Measurements from ENCODE around the gene SPTSSB.
A peak's percentile ranks its signal among the peaks of the same experiment; 100 is the strongest.

Gene SPTSSB, protein sequence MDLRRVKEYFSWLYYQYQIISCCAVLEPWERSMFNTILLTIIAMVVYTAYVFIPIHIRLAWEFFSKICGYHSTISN

DNA sequence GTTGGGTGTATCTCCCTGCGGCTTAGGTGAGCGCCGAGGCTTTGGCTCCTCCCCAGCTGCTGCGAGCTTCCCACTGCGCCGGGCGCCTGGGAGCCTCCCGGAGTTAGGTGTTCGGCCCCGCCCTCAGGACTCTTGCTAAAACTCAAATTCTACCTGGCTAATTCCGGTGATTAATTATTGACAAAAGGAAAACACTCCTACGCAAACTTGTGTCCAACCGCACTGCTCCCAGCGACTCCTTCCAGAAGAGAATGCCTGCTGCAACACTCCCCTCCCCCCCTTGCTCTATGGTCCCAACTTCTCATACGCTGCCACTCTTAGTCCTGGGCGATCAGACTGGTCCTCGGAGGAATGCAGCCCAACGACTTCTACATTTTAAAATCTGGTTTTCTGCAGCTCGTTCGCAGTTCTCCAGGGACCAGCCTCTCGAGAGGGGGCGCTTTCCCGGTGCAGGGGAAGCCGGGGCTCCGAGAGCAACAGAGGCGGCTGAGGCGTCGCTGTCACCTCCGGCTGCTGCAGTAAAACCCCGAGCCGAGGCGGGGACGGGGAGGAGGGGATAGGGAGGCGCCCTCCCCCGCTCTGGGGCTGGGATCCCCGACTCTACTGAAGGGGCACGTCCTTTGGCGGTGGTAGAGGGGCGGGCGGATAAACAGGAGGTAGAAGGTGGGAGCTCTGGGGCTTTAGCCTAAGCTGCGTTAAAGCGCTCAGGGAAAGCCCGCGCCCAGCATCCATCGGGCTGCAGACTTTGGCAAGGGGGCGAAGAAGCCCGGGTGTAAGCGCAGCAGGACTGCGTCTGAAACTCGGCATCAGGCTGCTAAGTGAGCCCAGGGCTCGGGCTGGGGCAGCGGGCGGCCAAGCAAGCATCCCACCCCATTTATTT is at the start of gene SPTSSB:
Gene SPTSSB, minus strand, starts transcription at position 77 of the 880 bp plus-strand sequence. CDS start 25,194 bp downstream, outside the sequence.
- peak in 1 of 2 donors; percentile 22 for DNase-seq (ENCODE audit: low read depth in 2 of 2)

GRCh38 chr3:161420746-161421145 is 49.4 kb upstream of the SPTSSB start:
- no peak for DNase-seq (ENCODE audit: low read depth in 2 of 2)

GRCh38 chr3:161419555-161420333 is 48.4 kb upstream of the SPTSSB start:
- DNase-seq (ENCODE audit: low read depth in 2 of 2) = no peak

GRCh38 chr3:161415506-161416231 is 44.4 kb upstream of the SPTSSB start:
- no peak for DNase-seq (ENCODE audit: low read depth in 2 of 2)

GRCh38 chr3:161414907-161415306 is 43.6 kb upstream of the SPTSSB start:
- no peak for DNase-seq (ENCODE audit: low read depth in 2 of 2)

- no peak for DNase-seq (ENCODE audit: low read depth in 2 of 2)
Observed at GRCh38 chr3:161413855-161414210, 42.5 kb upstream of the SPTSSB start.

GRCh38 chr3:161413127-161413854 is 42.0 kb upstream of the SPTSSB start:
- DNase-seq (ENCODE audit: low read depth in 2 of 2) = no peak

DNA sequence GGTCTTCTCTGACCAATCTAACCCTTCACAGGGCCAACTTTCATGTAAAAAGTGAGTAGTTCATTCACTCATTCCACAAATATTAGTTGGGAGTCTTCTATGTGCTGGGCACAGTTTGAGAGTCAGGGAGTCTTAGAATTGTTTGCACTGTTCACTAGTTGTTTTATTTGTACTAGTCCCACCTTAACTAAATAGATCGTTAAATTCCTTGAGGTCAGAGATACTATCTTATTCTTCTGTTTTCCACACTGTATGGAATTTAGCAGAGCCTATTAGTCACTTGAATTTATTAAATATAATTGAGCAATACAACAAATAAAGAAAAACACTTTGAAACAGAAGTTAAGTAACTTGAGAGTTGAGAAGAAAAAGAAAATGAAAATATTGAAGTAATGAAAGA is 40.8 kb upstream of the SPTSSB start:
- DNase-seq (ENCODE audit: low read depth in 2 of 2) = no peak

GRCh38 chr3:161409858-161410257 is 38.5 kb upstream of the SPTSSB start:
- DNase-seq (ENCODE audit: low read depth in 2 of 2) = no peak

GRCh38 chr3:161409069-161409468 is 37.8 kb upstream of the SPTSSB start:
- DNase-seq (ENCODE audit: low read depth in 2 of 2) = no peak

DNA sequence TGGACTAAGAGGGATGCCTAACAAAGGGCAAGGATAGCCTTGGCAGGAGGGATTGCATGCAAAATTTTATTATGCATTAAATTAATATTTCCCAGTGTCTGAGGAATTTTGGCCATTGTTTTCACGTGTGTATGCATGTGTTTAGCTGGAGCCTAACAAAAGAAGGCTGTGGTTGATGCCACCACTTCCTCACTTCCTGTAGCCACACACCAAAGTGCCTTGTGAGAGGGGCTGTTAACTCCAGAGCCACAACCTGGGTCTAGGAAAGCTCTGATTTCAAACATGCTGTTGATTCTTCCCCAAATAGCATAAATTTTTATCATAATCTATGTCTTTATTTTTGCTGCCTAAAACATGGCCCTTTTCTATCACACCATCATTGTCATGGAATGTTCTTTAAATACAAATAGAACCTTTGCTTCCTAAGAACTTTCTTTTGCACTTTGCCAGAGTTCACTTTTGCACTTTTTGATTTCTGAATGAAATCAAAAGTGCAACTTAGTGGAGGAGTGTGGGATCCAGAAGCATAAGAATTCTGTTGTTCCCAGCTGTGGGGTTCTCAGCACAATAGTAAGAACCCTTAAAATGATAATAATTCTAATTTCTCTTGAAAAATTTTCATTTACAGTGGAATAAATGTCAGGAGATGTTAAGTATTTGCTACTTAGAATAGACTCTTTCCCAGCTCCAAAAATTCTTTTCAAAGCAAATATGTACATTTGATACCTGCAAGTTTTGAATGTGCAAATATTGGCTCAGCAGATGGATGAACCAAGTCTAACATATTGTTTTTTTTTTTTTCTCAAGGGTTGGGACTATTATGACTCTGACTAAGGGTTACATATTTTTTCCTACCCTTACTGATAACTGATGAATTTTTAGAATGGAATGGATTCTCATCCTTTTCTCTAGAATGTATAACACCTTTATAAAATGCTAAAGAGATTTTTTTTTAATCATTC is 35.6 kb upstream of the SPTSSB start:
- no peak for DNase-seq (ENCODE audit: low read depth in 2 of 2)

DNA sequence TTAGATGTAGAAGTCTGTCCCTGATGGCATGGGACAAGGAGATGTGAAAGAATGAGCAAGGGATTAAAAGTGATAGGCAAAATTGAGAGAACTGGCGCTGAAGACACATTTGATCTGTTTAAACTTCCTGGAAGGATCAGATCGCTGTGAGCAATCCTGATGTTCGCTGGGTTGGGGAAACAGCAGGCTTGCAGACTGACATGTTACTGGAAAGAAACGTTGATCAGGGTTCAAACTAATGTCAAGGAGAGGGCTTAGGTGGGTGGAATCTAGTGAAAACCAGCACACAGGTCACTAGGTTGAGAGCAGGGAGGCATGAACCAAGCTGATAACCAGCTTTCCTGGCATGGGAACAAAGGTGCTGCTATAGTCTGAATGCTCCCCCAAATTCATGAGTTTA is 34.5 kb upstream of the SPTSSB start:
- DNase-seq (ENCODE audit: low read depth in 2 of 2) = no peak

DNA sequence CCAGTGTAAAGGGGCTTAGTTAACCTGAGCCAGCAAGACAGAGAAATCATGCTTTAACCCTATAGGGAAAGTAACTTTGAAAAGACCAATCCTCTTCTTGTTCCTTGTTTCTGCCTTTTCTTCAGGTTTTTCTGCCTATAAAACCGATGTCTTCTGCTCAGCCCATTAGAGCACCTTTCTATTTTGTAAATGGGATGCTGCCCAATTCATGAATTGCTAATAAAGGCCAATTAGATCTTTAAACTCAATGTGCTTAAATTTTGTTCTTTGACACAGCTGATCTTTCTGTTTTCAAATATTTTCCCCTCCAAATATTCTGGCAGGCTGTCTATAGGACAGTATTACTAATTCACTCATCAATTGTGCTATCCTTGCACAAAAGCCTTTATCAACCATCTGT is 33.8 kb upstream of the SPTSSB start:
- no peak for DNase-seq (ENCODE audit: low read depth in 2 of 2)

DNA sequence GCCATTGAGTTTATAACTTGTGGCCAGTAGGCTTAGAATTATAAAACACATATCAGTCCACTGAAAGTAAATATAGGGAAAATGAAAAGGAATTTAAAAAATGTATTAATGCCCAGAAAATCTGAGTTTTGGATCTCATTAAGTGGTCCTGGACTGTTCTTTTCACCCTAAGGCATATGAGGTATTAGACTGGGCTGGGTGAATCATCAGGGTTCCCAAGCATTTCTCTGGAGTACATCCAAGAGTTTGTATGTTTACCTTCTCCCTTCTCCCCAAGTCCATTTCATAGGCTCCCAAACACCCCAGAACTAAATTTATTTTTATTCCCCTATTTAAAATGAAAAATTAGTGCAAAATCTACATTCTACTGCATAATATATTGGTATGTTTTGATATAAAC is 31.9 kb upstream of the SPTSSB start:
- no peak for DNase-seq (ENCODE audit: low read depth in 2 of 2)

GRCh38 chr3:161401389-161401788 is 30.1 kb upstream of the SPTSSB start:
- no peak for DNase-seq (ENCODE audit: low read depth in 2 of 2)

- DNase-seq (ENCODE audit: low read depth in 2 of 2) = no peak
Observed at GRCh38 chr3:161400650-161401049, 29.3 kb upstream of the SPTSSB start.

- no peak for DNase-seq (ENCODE audit: low read depth in 2 of 2)
Observed at GRCh38 chr3:161395115-161396012, 24.0 kb upstream of the SPTSSB start.

- no peak for DNase-seq (ENCODE audit: low read depth in 2 of 2)
Observed at GRCh38 chr3:161393803-161394202, 22.5 kb upstream of the SPTSSB start.

- DNase-seq (ENCODE audit: low read depth in 2 of 2) = no peak
Observed at GRCh38 chr3:161393310-161393709, 22.0 kb upstream of the SPTSSB start.

All from stimulated activated CD4-positive, alpha-beta T cell treated with anti-CD3 and anti-CD28 coated beads, Interleukin-4, amount 100 ng/mL, for 48 hours (primary cell).